BJ (cell line): ENCODE results near the gene CDON. TPM values are rescaled to one million over a fixed set of nuclear protein-coding genes. Genes with fewer than 3 reads are reported as not detected.
"Not testable (repeated sequence)": the region's sequence is repeated elsewhere in the genome, so short reads cannot be mapped to it uniquely, and the experiment has no call there.

Source experiments
- CTCF ChIA-PET: fragments of 350-600 bp; formaldehyde crosslinking; extraction: SDS; loops from one replicate; lab custom pipeline; 2021; ENCODE audit warnings: antibody characterized with exemption, inconsistent platforms; lab: Yijun Ruan, JAX
- POLR2A ChIA-PET: fragments of 300-600 bp; sonication (Branson Sonifier 250); formaldehyde crosslinking; extraction: SDS; loops from one replicate; lab custom pipeline; 2021; ENCODE audit warnings: antibody characterized with exemption; lab: Charles Lee
- DNase-seq: peaks from one replicate; pipeline ENCODE4 v3.0.0-alpha.2; 2011; ENCODE audit warnings: low read depth
- H3K27me3 ChIP-seq: 2 replicates; pipeline ENCODE4 v1.6.0; 2011; ENCODE audit warnings: low read length; ENCODE audit not compliant: control insufficient read depth, insufficient read depth
- H3K36me3 ChIP-seq: 2 replicates; pipeline ENCODE4 v1.5.1; 2011; ENCODE audit warnings: low read length; ENCODE audit not compliant: control insufficient read depth, insufficient read depth
- H3K4me3 ChIP-seq: 2 replicates; pipeline ENCODE4 v1.5.1; 2011; ENCODE audit warnings: low read depth, mild to moderate bottlenecking, control low read depth, low read length
- polyA plus RNA-seq: library from polyadenylated mRNA; depleted of rRNA; stranded (reverse); fragments of >200 nt; gene quantifications from 2 replicates; pipeline ENCODE4 v1.2.3, GENCODE V29; 2011
- TF ChIP-seq, protein P1 (sequence below): IDR thresholded peaks from 2 replicates; pipeline ENCODE4 v1.5.1; 2011; ENCODE audit warnings: low read depth, mild to moderate bottlenecking, control low read depth, inconsistent platforms, low read length, moderate library complexity; ENCODE audit not compliant: insufficient read depth

CDON gene
- polyA plus RNA-seq, 1 experiment: 1.5 TPM

DNA sequence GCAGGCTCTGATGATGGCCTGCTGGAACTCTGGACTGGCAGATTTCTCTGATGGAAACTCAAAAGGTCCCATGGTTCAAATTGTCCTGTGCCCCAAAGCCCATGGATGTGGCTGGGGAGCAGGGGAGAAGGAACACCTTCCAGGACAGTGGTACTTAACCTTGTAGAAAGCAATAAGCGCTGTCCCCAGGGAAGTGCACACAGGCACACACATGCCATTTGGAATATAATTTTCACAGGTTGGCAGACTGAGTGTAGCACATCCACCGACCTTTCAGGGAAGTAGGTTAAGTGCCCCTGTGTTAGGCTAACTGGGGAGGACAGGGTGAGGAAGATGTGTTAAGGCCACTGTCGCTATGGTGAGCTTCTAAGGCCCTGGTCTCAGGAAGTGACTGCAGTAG, 140.5 kb downstream of the CDON start:
- TF ChIP-seq, protein P1, sequence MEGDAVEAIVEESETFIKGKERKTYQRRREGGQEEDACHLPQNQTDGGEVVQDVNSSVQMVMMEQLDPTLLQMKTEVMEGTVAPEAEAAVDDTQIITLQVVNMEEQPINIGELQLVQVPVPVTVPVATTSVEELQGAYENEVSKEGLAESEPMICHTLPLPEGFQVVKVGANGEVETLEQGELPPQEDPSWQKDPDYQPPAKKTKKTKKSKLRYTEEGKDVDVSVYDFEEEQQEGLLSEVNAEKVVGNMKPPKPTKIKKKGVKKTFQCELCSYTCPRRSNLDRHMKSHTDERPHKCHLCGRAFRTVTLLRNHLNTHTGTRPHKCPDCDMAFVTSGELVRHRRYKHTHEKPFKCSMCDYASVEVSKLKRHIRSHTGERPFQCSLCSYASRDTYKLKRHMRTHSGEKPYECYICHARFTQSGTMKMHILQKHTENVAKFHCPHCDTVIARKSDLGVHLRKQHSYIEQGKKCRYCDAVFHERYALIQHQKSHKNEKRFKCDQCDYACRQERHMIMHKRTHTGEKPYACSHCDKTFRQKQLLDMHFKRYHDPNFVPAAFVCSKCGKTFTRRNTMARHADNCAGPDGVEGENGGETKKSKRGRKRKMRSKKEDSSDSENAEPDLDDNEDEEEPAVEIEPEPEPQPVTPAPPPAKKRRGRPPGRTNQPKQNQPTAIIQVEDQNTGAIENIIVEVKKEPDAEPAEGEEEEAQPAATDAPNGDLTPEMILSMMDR: no peak
- ChIA-PET CTCF (interaction anchor here (1.0 to 4.0 kb wide), 9 partner anchors 12 to 389 kb away, joined by 3 to 67 read pairs (median 5); no protein-coding TSS in a partner anchor), POLR2A (no interaction called here)
- Histone ChIP-seq H3K36me3 (no peaks in the 10 kb centered on the region), H3K4me3 (no peak overlapping the region), H3K27me3 (peaks cover 14% of the 10 kb centered on the region)
- DNase-seq: no peak

- no peaks in the 10 kb centered on the region for H3K36me3 ChIP-seq
- peaks cover 19% of the 10 kb centered on the region for H3K27me3 ChIP-seq
- no peak for DNase-seq
- CTCF ChIA-PET: interaction anchor here (1.0 to 1.6 kb wide), 4 partner anchors 20 to 276 kb away, joined by 3 to 11 read pairs (median 6); no protein-coding TSS in a partner anchor
- H3K4me3 ChIP-seq: no peak overlapping the region
- POLR2A ChIA-PET: no interaction called here
- TF ChIP-seq, protein P1: no peak
These were observed 141.6 kb downstream of the CDON start for GRCh38 chr11:125921042-125921441.

- POLR2A ChIA-PET: no interaction called here
- TF ChIP-seq, protein P1: no peak
- Histone ChIP-seq H3K27me3 (peaks cover 17% of the 10 kb centered on the region), H3K4me3 (no peak overlapping the region), H3K36me3 (no peaks in the 10 kb centered on the region)
- DNase-seq: no peak
- CTCF ChIA-PET: interaction anchor here (0.8 to 1.9 kb wide), 5 partner anchors 11 to 275 kb away, joined by 3 to 13 read pairs (median 6); no protein-coding TSS in a partner anchor
These were observed 144.4 kb downstream of the CDON start for GRCh38 chr11:125918140-125918840.

DNA sequence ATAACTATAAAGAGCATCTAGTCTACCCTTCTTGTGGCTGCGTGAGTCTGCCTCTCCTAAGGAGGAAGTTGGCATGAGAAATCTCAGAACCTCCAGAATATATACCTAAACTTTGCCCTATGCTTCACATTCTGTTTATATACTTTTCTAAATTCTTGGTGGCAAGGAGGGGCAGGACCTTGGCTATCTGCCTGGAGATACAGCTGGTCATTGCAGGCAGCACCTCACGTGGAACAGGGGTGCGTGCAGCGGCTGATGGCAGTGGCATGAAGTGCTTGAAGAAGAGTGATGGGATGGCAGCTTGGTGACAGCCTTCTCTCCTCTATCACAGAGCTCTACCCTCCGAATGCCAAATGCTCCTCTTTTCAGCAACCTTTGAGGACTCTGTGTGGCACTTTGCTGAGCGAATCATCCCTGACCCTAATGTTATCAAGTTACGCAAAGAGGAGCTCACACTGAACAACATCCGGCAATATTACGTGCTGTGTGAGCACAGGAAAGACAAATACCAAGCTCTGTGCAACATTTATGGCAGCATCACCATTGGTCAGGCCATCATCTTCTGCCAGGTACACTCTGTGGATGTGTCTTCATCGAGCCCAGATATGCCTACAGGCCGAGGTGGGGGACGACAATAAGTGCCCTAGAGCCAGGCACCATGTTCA, 145.9 kb downstream of the CDON start:
- CTCF ChIA-PET: interaction anchor here (1.8 kb wide), 1 partner anchor 277 kb away, joined by 12 read pairs; no protein-coding TSS in a partner anchor
- POLR2A ChIA-PET: no interaction called here
- Histone ChIP-seq H3K4me3 (no peak overlapping the region), H3K27me3 (peaks cover 17% of the 10 kb centered on the region), H3K36me3 (no peaks in the 10 kb centered on the region)
- TF ChIP-seq, protein P1: no peak
- DNase-seq: no peak

- CTCF ChIA-PET: interaction anchor here (1.2 to 1.6 kb wide), 2 partner anchors 12 to 279 kb away, joined by 5 to 6 read pairs; partner anchors contain the start of gene PUS3
- POLR2A ChIA-PET, DNase-seq, H3K36me3 ChIP-seq, H3K4me3 ChIP-seq: not testable (repeated sequence)
- H3K27me3 ChIP-seq: peaks cover 18% of the 10 kb centered on the region
These were observed 148.1 kb downstream of the CDON start for GRCh38 chr11:125914601-125915000.
